GM18868 (cell line): ENCODE measurements around the gene NAA11.

Source experiments
- ATAC-seq: cut with Tn5 transposase; IDR thresholded peaks from one replicate; pipeline ENCODE4 v1.9.1; 2021; ENCODE audit warnings: mild to moderate bottlenecking, moderate library complexity; ENCODE audit not compliant: unreplicated experiment

Gene NAA11

DNA sequence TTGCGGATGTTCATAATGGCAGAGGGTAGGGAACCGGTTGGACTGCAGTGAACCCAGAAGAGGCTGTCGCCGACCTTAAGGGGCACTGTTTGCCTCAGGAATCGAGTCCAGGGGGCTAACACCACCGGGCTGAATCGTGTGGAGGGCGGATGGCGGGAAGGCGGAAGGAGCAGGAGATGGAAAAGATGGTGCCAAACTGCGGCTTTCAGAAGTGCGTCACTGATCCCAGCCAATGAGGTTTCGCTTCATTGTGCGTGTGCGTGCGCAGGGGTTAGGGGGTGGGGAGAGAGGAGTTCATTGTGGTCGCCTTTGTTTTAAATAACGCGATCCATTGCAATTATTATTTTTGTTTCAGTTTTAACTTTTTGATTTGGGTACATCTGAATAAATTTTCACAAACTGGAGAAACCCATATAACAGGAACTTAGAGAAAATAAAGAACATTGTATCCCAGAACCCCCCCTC lies at the start of gene NAA11:
NAA11 (minus strand) TSS at position 198 of the 465 bp plus-strand sequence; CDS start at position 14, 184 bp downstream.
- no peak for ATAC-seq

GRCh38 chr4:79370026-79370425 lies 44.2 kb upstream of the NAA11 start:
- no peak for ATAC-seq

GRCh38 chr4:79367096-79367495 lies 41.2 kb upstream of the NAA11 start:
- ATAC-seq: no peak

GRCh38 chr4:79366422-79366821 lies 40.6 kb upstream of the NAA11 start:
- ATAC-seq: no peak

DNA sequence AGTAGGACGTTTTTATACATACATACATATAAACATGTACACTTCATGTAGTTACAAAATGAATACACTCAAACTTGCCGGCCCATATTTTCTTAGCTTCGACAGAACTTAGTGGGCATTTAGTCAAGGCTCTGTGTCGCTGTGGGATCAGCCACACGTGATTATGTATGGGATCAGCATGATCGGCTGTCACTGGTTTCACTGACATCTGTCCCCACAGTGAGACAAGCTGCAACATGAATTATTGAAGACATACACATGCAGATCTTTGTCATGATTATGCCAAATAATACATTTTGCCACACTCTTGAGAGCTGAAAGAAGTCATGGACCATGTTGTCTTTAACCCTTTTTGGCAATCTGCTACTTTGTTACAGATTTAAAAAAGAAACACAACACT lies 38.2 kb upstream of the NAA11 start:
- no peak for ATAC-seq

DNA sequence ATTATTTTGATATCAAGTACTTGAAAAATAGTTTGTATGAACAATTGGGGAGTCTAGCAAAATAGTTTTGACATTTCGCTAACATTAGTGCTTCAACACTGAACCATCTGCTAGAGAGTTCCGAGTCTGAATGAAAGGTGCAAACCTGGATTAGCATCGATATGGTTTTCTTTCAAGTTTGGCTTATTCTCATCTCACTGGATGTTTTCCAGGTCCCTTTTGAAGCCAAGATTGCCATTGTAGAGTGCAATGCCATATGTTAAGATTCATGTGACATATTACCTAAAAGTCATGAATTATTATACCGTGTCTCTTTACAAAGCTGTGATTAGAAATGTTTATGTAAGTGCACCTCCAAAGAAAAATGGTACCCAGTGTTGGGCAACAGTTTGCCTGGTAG lies 36.8 kb upstream of the NAA11 start:
- no peak for ATAC-seq

DNA sequence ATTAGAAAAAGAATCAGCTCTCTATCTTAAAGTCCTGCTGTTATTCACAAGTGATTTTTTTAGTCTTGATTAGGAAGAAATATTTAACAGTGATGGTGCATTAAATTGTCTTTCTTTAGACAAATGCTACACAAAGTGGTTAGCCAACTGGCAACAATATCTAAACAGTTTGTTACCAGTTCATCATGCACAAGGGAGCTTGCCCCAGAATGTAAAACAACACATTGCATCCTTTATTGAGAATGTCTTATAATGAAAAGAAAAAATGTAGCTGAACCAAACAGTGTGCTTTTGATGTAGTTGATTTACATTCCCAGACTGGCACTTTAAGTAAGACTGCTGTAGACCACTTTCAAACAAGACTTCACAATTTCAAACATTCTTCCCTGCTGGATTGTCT lies 34.1 kb upstream of the NAA11 start:
- no peak for ATAC-seq

- ATAC-seq: no peak
Observed at GRCh38 chr4:79358438-79358837, 32.6 kb upstream of the NAA11 start.

- ATAC-seq: no peak
Observed at GRCh38 chr4:79357365-79357764, 31.5 kb upstream of the NAA11 start.

DNA sequence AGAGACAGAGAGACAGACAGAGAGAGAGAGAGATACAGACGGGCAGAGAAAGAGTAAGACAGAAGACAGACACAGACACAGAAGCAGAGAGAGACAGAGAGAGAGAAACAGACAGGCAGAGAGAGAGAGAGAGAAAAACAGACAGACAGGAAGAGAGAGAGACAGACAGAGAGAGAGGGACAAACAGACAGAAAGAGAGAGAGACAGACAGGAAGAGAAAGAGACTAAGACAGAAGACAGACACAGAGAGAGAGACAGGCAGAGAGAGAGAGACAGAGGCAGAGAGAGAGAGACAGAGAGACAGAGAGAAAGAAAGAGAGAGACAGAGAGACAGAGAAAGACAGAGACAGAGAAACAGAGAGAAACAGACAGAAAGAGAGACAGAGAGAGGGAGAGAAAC lies 27.2 kb upstream of the NAA11 start:
- no peak for ATAC-seq

DNA sequence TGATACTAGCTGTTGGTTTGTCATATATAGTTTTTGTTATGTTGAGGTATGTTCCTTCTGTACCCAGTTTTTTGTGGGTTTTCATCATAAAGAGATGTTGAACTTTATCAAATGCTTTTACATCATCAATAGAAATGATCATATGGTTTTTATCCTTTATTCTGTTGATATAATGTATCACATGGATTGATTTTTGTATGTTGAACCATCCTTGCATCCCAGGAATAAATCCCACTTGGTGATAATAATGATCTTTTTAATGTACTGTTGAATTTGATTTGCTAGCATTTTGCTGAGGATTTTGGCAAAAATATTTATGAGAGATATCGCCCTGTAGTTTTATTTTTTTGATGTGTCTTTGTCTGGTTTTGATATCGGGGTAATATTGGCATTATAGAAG lies 22.5 kb upstream of the NAA11 start:
- ATAC-seq: no peak

- ATAC-seq: no peak
Observed at GRCh38 chr4:79341893-79342653, 16.2 kb upstream of the NAA11 start.

DNA sequence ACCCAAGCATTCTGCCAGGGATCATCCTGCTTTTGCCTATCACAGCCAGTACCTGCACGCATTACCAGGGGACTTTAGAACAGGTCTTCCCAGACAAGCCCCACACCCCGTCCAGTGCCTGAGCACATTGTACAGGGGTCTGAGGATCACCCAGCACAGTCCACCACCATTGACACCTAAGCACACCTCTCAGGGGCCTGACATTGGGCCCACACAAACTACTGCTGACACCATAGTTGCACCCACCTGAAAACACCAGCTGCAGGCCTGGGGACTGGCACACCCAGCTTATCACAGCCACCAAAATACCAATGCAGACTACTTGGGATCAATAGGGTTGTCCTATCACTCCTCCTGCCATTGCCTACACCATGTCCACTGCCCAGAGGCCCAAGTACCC lies 14.7 kb upstream of the NAA11 start:
- no peak for ATAC-seq

GRCh38 chr4:79338148-79338547 lies 12.3 kb upstream of the NAA11 start:
- ATAC-seq: peak; percentile 85

- ATAC-seq: no peak
Observed at GRCh38 chr4:79334783-79335182, 8.9 kb upstream of the NAA11 start.

- ATAC-seq: no peak
Observed at GRCh38 chr4:79334341-79334740, 8.5 kb upstream of the NAA11 start.

DNA sequence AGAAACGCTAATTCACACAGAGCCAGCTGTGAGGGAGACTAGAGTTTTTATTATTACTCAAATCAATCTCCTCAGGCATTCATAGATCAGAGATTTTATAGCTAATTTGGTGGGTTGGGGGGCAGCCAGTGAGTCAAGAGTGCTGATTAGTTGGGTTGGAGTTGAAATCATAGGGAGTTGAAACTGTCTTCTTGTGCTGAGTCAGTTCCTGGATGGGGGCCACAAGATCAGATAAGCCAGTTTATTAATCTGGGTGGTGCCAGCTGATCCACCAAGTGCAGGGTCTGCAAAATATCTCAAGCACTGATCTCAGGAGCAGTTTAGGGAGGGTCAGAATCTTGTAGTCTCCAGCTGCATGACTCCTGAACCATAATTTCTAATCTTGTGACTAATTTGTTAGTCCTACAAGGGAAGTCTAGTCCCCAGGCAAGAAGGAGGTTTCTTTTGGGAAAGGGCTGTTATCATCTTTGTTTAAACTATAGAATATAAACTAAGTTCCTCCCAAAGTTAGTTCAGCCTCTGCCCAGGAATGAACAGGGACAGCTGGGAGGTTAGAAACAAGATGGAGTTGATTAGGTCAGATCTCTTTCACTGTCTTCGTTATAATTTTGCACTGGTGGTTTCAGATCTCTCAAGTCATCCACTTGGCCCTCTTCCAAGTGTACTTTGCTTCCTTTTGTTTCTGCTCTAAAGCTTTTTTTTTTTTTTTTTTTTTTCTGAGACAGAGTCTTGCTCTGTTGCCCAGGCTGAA lies 5.4 kb upstream of the NAA11 start:
- ATAC-seq: no peak

DNA sequence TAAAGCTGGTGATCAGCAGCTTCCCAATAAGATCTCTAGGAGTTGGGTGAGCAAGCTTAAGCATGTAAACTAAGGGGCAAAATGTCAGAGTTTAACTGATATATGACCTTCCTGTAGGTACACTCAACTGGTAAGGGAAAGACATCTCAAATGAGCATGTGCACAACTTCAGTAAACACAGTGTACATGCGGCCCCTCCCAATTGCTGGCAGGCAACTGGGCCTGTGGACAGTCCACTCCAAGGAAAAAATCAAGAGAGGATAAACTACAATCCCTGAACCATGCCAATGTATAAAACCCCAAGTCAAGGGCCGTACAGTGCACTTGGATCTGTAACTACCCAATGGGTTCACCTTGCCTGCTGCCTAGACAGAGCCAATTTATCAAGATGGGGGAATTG lies 4.9 kb upstream of the NAA11 start:
- ATAC-seq: no peak

DNA sequence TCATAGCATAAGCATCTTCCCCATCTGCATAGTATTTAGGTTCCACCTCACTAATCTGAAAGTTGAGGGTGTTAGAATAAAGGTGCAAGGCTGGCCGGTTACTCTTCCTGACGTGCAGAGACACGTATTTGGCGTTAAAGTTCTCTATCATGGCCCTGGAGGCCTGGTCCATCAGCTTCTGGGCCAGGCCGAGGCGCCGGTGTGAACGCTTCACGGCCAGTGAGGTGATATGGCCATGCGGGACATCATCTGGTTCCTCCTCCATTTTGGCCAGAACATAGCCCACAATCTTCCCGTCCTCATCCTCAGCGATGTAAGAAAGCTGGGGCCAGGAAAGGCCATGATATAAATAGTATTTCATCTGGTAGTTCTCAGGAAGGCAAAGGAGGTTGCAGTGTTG lies 425 bp downstream of the NAA11 start:
- no peak for ATAC-seq

GRCh38 chr4:79319975-79320374 lies 5.9 kb downstream of the NAA11 start:
- no peak for ATAC-seq

- no peak for ATAC-seq
Observed at GRCh38 chr4:79317711-79318110, 8.2 kb downstream of the NAA11 start.

DNA sequence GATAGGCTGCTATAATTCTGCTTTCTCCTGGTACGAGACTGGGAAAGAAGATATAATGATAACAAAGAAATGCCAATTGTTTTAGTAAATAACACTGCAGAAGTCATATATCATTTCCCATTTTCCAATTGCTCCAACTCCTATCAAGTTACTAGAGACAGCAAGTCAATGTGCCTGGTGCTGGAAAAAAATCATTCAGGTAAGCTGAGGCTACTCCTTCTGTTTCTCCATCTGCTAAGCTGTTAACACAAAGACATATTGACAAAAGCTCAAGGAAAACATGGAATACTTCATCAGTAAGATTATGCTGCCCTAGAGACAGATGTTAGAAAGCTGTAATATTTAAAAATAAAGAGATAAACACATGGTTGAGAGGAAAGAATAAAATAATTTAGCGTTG lies 10.0 kb downstream of the NAA11 start:
- no peak for ATAC-seq
